GM12892 (cell line): Measurements from ENCODE around the gene UBE2C.

Experiments
- POLR2A ChIP-seq: IDR thresholded peaks from 2 replicates; pipeline ENCODE4 v1.6.1; 2011; ENCODE audit warnings: low read depth, low read length, control low read depth
- POLR2AphosphoS5 ChIP-seq: IDR thresholded peaks from 2 replicates; pipeline ENCODE4 v1.6.1; 2011; ENCODE audit warnings: low read depth, low read length, control low read depth

GRCh38 chr20:45861221-45862075, 49.0 kb downstream of the UBE2C start:
- no peak for TF ChIP-seq POLR2A
- TF ChIP-seq POLR2AphosphoS5 = no peak
